ENCODE measurements around the gene SPTSSA. TPM values are rescaled to one million over a fixed set of nuclear protein-coding genes. Genes with fewer than 3 reads are reported as not detected.

Gene SPTSSA
- total and polyA plus RNA-seq, 10 of the 15 experiments (the other 5 are each of a cell fraction or from before 2014, with no cell fraction given) = 9.3 to 37.7 (median 21.0) TPM

GRCh38 chr14:34462132-34462893 lies at the start of gene SPTSSA (continued):
- peak; percentile 64 for TF ChIP-seq BRCA1 (IDR thresholded peaks at IDR 0.05; ENCODE audit: low read depth, low read length)
- TF ChIP-seq USF1 (IDR thresholded peaks at IDR 0.05; ENCODE audit: borderline replicate concordance, extremely low read length, insufficient read depth, low read depth, low read length) = no peak
- TF ChIP-seq PBX3 (IDR thresholded peaks at IDR 0.05; ENCODE audit: insufficient replicate concordance, low read depth, low read length) = peak; percentile 22
- TF ChIP-seq CHD1 (IDR thresholded peaks at IDR 0.05; ENCODE audit: low read depth, low read length) = 0 out of 2 replicates have a peak, but pooled peaks have one; percentile 1
- TF ChIP-seq, protein P1, sequence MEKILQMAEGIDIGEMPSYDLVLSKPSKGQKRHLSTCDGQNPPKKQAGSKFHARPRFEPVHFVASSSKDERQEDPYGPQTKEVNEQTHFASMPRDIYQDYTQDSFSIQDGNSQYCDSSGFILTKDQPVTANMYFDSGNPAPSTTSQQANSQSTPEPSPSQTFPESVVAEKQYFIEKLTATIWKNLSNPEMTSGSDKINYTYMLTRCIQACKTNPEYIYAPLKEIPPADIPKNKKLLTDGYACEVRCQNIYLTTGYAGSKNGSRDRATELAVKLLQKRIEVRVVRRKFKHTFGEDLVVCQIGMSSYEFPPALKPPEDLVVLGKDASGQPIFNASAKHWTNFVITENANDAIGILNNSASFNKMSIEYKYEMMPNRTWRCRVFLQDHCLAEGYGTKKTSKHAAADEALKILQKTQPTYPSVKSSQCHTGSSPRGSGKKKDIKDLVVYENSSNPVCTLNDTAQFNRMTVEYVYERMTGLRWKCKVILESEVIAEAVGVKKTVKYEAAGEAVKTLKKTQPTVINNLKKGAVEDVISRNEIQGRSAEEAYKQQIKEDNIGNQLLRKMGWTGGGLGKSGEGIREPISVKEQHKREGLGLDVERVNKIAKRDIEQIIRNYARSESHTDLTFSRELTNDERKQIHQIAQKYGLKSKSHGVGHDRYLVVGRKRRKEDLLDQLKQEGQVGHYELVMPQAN (conservative IDR thresholded peaks at IDR 0.05) = peak; percentile 53; the same call in 1 of the 2 replicates
- TF ChIP-seq BMI1 (IDR thresholded peaks at IDR 0.05; ENCODE audit: borderline replicate concordance) = no peak
- TF ChIP-seq CTCF (IDR thresholded peaks at IDR 0.05 in 2 of 3, conservative IDR thresholded peaks at IDR 0.05 in 1 of 3; ENCODE audit: control insufficient read depth in 2 of 3, extremely low read depth in 1 of 3, insufficient read depth in 1 of 3, low read depth in 3 of 3, low read length in 3 of 3) = no peak
- TF ChIP-seq DPF2 (IDR thresholded peaks at IDR 0.05) = peak; percentile 49
- no peak for TF ChIP-seq BCL11A (IDR thresholded peaks at IDR 0.05; ENCODE audit: low read depth, low read length)
- TF ChIP-seq KDM1A (IDR thresholded peaks at IDR 0.05; ENCODE audit: borderline replicate concordance) = no peak
- TF ChIP-seq, protein P2, sequence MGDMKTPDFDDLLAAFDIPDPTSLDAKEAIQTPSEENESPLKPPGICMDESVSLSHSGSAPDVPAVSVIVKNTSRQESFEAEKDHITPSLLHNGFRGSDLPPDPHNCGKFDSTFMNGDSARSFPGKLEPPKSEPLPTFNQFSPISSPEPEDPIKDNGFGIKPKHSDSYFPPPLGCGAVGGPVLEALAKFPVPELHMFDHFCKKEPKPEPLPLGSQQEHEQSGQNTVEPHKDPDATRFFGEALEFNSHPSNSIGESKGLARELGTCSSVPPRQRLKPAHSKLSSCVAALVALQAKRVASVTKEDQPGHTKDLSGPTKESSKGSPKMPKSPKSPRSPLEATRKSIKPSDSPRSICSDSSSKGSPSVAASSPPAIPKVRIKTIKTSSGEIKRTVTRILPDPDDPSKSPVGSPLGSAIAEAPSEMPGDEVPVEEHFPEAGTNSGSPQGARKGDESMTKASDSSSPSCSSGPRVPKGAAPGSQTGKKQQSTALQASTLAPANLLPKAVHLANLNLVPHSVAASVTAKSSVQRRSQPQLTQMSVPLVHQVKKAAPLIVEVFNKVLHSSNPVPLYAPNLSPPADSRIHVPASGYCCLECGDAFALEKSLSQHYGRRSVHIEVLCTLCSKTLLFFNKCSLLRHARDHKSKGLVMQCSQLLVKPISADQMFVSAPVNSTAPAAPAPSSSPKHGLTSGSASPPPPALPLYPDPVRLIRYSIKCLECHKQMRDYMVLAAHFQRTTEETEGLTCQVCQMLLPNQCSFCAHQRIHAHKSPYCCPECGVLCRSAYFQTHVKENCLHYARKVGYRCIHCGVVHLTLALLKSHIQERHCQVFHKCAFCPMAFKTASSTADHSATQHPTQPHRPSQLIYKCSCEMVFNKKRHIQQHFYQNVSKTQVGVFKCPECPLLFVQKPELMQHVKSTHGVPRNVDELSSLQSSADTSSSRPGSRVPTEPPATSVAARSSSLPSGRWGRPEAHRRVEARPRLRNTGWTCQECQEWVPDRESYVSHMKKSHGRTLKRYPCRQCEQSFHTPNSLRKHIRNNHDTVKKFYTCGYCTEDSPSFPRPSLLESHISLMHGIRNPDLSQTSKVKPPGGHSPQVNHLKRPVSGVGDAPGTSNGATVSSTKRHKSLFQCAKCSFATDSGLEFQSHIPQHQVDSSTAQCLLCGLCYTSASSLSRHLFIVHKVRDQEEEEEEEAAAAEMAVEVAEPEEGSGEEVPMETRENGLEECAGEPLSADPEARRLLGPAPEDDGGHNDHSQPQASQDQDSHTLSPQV (IDR thresholded peaks at IDR 0.05) = no peak
- no peak for TF ChIP-seq RB1 (IDR thresholded peaks at IDR 0.05; ENCODE audit: borderline replicate concordance)
- TF ChIP-seq TCF7 (IDR thresholded peaks at IDR 0.05; ENCODE audit: borderline replicate concordance) = no peak
- no peak; the same call in 1 of the 2 replicates for TF ChIP-seq HCFC1 (IDR thresholded peaks at IDR 0.05; ENCODE audit: low read length)
